ENCODE data around the gene FOSL1.

- TF ChIP-seq CTCF (IDR thresholded peaks at IDR 0.05; ENCODE audit: insufficient read depth, low read length) (no peak), POLR2AphosphoS5 (IDR thresholded peaks at IDR 0.05; ENCODE audit: low read depth) (no peak)
Observed at GRCh38 chr11:65862191-65862735, 37.9 kb downstream of the FOSL1 start.
